HG02943 (cell line): ENCODE data around the gene GGCT.
"Not testable (repeated sequence)": the region's sequence is repeated elsewhere in the genome, so short reads cannot be mapped to it uniquely, and the experiment has no call there.

Experiments used
- ATAC-seq: cut with Tn5 transposase; IDR thresholded peaks from one replicate; pipeline ENCODE4 v1.9.1; 2021; ENCODE audit warnings: mild to moderate bottlenecking, low read depth, moderate library complexity; ENCODE audit not compliant: unreplicated experiment

GGCT gene

GRCh38 chr7:30504301-30505173, at the start of gene GGCT:
TSS of gene GGCT (minus strand) at chr7:30504829. CDS start at chr7:30504709, 120 bp downstream.
- ATAC-seq = peak; percentile 99

GRCh38 chr7:30553546-30553945, 48.9 kb upstream of the GGCT start:
- ATAC-seq = no peak

GRCh38 chr7:30553141-30553540, 48.5 kb upstream of the GGCT start:
- ATAC-seq = no peak

GRCh38 chr7:30552330-30552729, 47.7 kb upstream of the GGCT start:
- ATAC-seq = no peak

- no peak for ATAC-seq
Observed at GRCh38 chr7:30549931-30550493, 45.4 kb upstream of the GGCT start.

- no peak for ATAC-seq
Observed at GRCh38 chr7:30548845-30549244, 44.2 kb upstream of the GGCT start.

GRCh38 chr7:30546596-30546995, 42.0 kb upstream of the GGCT start:
- no peak for ATAC-seq

GRCh38 chr7:30545791-30546555, 41.3 kb upstream of the GGCT start:
- ATAC-seq = no peak

- ATAC-seq = no peak
Observed at GRCh38 chr7:30543813-30544525, 39.3 kb upstream of the GGCT start.

- not testable (repeated sequence) for ATAC-seq
Observed at GRCh38 chr7:30543115-30543514, 38.5 kb upstream of the GGCT start.

- ATAC-seq = no peak
Observed at GRCh38 chr7:30533886-30534285, 29.3 kb upstream of the GGCT start.

GRCh38 chr7:30531286-30531685, 26.7 kb upstream of the GGCT start:
- ATAC-seq = no peak

- no peak for ATAC-seq
Observed at GRCh38 chr7:30530373-30530772, 25.7 kb upstream of the GGCT start.

- ATAC-seq = no peak
Observed at GRCh38 chr7:30528779-30529178, 24.1 kb upstream of the GGCT start.

GRCh38 chr7:30527297-30527696, 22.7 kb upstream of the GGCT start:
- ATAC-seq = not testable (repeated sequence)

- ATAC-seq = no peak
Observed at GRCh38 chr7:30526163-30526562, 21.5 kb upstream of the GGCT start.

GRCh38 chr7:30525429-30525828, 20.8 kb upstream of the GGCT start:
- ATAC-seq = no peak

- ATAC-seq = no peak
Observed at GRCh38 chr7:30524545-30524944, 19.9 kb upstream of the GGCT start.

- no peak for ATAC-seq
Observed at GRCh38 chr7:30523466-30523865, 18.8 kb upstream of the GGCT start.

- ATAC-seq = no peak
Observed at GRCh38 chr7:30522159-30522558, 17.5 kb upstream of the GGCT start.

- no peak for ATAC-seq
Observed at GRCh38 chr7:30521532-30521931, 16.9 kb upstream of the GGCT start.
